VCaP (cell line): ENCODE measurements around the gene IGFBP3.
A peak's percentile ranks its signal among the peaks of the same experiment; 100 is the strongest.

Source experiments
- H3K27ac ChIP-seq: fragments of 450-650 bp; 2 replicates; pipeline ENCODE4 v1.5.1; 2017
- CTCF ChIP-seq: fragments of 450-650 bp; conservative IDR thresholded peaks from 2 replicates; pipeline ENCODE4 v1.5.1; 2017; ENCODE audit warnings: mild to moderate bottlenecking, moderate library complexity

The IGFBP3 gene

GRCh38 chr7:45921699-45922519 is 837 bp upstream of the IGFBP3 start:
- TF ChIP-seq CTCF, result peak; percentile 95

GRCh38 chr7:45921381-45921698 is 268 bp upstream of the IGFBP3 start:
- peak overlapping the region; percentile 84 for H3K27ac ChIP-seq
- TF ChIP-seq CTCF, result no peak

More at GRCh38 chr7:45921699-45922519, 837 bp upstream of the IGFBP3 start:
- H3K27ac ChIP-seq, result peak overlapping the region; percentile 84

GRCh38 chr7:45919993-45920459 is 1.0 kb downstream of the IGFBP3 start:
- no peak for TF ChIP-seq CTCF

GRCh38 chr7:45919231-45919784 is 1.8 kb downstream of the IGFBP3 start:
- no peak for TF ChIP-seq CTCF
- H3K27ac ChIP-seq, result peak overlapping the region; percentile 84; the same call in 1 of the 2 replicates

More at GRCh38 chr7:45919993-45920459, 1.0 kb downstream of the IGFBP3 start:
- peak overlapping the region; percentile 84 for H3K27ac ChIP-seq

GRCh38 chr7:45918556-45918955 is 2.5 kb downstream of the IGFBP3 start:
- no peak for TF ChIP-seq CTCF
- H3K27ac ChIP-seq, result peak overlapping the region; percentile 84; the same call in 1 of the 2 replicates

- H3K27ac ChIP-seq, result peak overlapping the region; percentile 84; the same call in 1 of the 2 replicates
- TF ChIP-seq CTCF, result peak; percentile 100
Observed at GRCh38 chr7:45917658-45918057, 3.4 kb downstream of the IGFBP3 start.

GRCh38 chr7:45917064-45917463 is 4.0 kb downstream of the IGFBP3 start:
- H3K27ac ChIP-seq, result no peak overlapping the region
- no peak for TF ChIP-seq CTCF
